Lower lobe of right lung (tissue), 2 donors: Measurements from ENCODE around the gene DENND2A. TPM values are rescaled to one million over a fixed set of nuclear protein-coding genes. Genes with fewer than 3 reads are reported as not detected.
"Not testable (repeated sequence)": the region's sequence is repeated elsewhere in the genome, so short reads cannot be mapped to it uniquely, and the experiment has no call there.

Source experiments
- ATAC-seq, 2 donors: fragments of 200-7000 bp; cut with Tn5 transposase; one replicate each; pipeline ENCODE4 v1.9.1; 2020 to 2022; ENCODE audit warnings: mild to moderate bottlenecking in 2 of 2, moderate library complexity in 2 of 2
- DNase-seq: peaks from one replicate; pipeline ENCODE4 v3.0.0-alpha.2; 2020
- H3K27ac ChIP-seq: fragments of 200-600 bp; one replicate; pipeline ENCODE4 v1.8.0; 2022
- H3K27me3 ChIP-seq: fragments of 200-600 bp; one replicate; pipeline ENCODE4 v1.8.0; 2022; ENCODE audit warnings: low read depth
- H3K36me3 ChIP-seq: fragments of 200-600 bp; one replicate; pipeline ENCODE4 v1.8.0; 2022; ENCODE audit warnings: mild to moderate bottlenecking
- H3K4me1 ChIP-seq: fragments of 200-600 bp; one replicate; pipeline ENCODE4 v1.8.0; 2022
- H3K4me3 ChIP-seq: fragments of 200-600 bp; one replicate; pipeline ENCODE4 v1.8.0; 2022; ENCODE audit warnings: mild to moderate bottlenecking
- H3K9me3 ChIP-seq: fragments of 200-600 bp; one replicate; pipeline ENCODE4 v1.8.0; 2022
- intact Hi-C: fragments of 100-400 bp; cut with DNase I; formaldehyde crosslinking; loops from one replicate; pipeline ENCODE4 v1.11.0; 2022
- total RNA-seq: library from RNA; stranded (reverse); fragmentation: NEBNext Ultra II Directional; extraction: Animal tissue kit (Norgen Biotek cat#: 25700); gene quantifications from one replicate; pipeline ENCODE4 v1.2.1, GENCODE V29; 2021
- TF ChIP-seq, protein P1 (sequence below): fragments of 200-600 bp; IDR thresholded peaks from one replicate; pipeline ENCODE4 v1.8.0; 2022; ENCODE audit warnings: antibody characterized with exemption, mild to moderate bottlenecking
- donor health status: DM: no; HTN: yes; CAD: no; lungs with severe emphysema.

The DENND2A gene
- total RNA-seq, 1 donor from 2014 or later = 19.0 TPM

DNA sequence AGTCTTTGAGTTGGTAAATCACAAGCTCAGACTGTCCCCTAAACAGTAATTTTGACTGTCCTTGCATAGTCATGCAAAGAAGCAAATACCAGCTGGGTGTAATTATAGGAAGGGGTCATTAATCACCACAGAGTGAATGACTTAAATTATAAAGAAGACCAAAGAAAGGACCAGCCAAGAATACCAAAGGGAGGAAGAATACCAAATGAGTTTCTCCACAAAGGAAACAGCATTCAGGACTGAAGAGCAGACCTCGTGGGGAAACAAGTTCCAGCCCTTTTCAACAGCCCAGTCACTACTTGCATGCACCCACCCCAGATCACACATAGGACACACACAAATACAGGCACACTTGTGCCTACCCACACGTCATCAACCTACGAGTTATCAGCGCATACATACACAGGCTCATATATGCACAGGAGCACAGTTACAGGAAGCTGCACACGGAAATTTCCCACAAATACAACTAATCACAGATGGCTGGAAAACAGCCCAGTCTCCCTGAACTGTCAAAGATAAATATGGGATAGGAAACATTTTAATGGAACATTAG is 77.6 kb downstream of the DENND2A start:
- no peak overlapping the region for H3K4me3 ChIP-seq
- H3K36me3 ChIP-seq = peaks cover 11% of the 10 kb centered on the region
- TF ChIP-seq, protein P1, sequence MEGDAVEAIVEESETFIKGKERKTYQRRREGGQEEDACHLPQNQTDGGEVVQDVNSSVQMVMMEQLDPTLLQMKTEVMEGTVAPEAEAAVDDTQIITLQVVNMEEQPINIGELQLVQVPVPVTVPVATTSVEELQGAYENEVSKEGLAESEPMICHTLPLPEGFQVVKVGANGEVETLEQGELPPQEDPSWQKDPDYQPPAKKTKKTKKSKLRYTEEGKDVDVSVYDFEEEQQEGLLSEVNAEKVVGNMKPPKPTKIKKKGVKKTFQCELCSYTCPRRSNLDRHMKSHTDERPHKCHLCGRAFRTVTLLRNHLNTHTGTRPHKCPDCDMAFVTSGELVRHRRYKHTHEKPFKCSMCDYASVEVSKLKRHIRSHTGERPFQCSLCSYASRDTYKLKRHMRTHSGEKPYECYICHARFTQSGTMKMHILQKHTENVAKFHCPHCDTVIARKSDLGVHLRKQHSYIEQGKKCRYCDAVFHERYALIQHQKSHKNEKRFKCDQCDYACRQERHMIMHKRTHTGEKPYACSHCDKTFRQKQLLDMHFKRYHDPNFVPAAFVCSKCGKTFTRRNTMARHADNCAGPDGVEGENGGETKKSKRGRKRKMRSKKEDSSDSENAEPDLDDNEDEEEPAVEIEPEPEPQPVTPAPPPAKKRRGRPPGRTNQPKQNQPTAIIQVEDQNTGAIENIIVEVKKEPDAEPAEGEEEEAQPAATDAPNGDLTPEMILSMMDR = no peak
- no peak overlapping the region for H3K27ac ChIP-seq
- DNase-seq (no peak), ATAC-seq (no peak)
- H3K4me1 ChIP-seq = peaks cover 7% of the 10 kb centered on the region
- intact Hi-C loops = no loop called here
- H3K9me3 ChIP-seq = no peaks in the 10 kb centered on the region
- no peaks in the 10 kb centered on the region for H3K27me3 ChIP-seq

DNA sequence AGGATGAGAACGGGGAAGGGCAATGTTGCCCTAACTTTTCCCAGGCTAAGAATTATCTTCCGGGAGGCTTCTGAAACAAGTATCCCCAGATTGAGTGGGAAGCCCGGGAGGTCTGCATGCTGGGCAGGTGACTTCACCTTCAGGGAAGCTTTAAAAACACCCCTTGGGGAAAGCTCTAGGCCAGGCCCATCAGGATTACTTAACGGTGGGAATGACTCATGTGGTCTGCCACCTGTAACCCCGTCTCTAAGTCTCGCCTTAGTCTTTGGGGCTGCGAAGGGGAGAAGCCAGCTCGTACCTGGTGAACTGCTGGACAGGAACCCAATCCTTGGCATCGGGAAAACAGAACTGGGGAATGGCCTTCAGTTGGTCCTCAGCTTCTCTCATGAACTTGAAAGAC is 81.2 kb downstream of the DENND2A start:
- intact Hi-C loops = no loop called here
- no peak overlapping the region for H3K4me3 ChIP-seq
- H3K27ac ChIP-seq = no peak overlapping the region
- no peak for DNase-seq
- H3K36me3 ChIP-seq = peaks cover 16% of the 10 kb centered on the region
- TF ChIP-seq, protein P1 = no peak
- no peaks in the 10 kb centered on the region for H3K27me3 ChIP-seq
- H3K4me1 ChIP-seq = no peaks in the 10 kb centered on the region
- no peak for ATAC-seq
- H3K9me3 ChIP-seq = no peaks in the 10 kb centered on the region

DNA sequence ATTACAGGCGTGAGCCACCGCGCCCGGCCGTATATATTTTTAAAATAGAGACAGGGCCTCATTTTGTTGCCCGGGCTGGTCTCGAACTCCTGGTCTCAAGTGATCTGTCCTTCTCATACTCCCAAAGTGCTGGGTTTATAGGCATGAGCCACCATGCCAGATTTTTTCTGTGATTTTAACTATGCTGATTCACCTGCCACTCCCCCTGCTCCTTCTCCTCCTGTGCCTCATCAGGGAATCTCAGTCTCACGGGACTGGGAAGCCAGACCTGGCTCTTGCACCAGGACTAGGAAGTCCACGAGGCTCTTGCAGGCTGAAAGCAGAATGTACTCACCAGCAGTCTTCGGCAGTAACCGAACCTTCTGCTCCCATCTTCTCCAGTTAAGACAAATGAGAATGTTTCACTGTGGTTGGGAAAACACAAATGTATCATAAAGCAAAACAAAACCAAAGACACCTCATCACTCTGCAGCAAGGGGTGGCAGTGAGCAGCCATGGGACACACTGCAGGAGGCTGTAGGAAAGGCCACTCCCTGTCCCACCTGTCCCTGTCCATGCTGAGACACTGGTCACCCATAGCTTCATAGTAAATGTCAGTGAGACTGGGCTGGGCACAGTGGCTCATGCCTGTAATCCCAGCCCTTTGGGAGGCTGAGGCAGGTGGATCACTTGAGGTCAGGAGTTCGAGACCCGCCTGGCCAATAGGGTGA is 82.6 kb downstream of the DENND2A start:
- intact Hi-C loops = no loop called here
- no peak for ATAC-seq

DNA sequence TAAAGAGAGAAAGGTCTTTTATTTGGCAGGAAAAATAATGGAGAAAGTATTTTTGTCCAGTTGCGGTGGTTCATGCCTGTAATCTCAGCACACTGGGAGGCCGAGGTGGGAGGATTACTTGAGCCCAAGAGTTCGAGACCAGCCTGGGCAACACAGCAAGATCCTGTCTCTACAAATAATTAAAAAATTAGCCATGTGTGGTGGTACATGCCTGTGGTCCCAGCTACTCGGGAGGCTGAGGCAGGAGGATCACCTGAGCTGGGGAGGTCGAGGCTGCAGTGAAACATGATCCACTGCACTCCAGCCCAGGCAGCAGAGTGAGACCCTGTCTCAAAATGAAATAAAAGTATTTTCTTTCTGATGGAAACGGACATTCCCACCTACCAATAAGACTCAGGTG is 83.5 kb downstream of the DENND2A start:
- ATAC-seq = no peak
- TF ChIP-seq, protein P1 = no peak
- Histone ChIP-seq H3K27me3 (no peaks in the 10 kb centered on the region), H3K9me3 (no peaks in the 10 kb centered on the region), H3K4me3 (no peak overlapping the region), H3K36me3 (peaks cover 18% of the 10 kb centered on the region), H3K27ac (no peak overlapping the region), H3K4me1 (no peaks in the 10 kb centered on the region)
- intact Hi-C loops = no loop called here
- no peak for DNase-seq

More for the DNA sequence above, 82.6 kb downstream of the DENND2A start:
- H3K27ac ChIP-seq = no peak overlapping the region
- peaks cover 18% of the 10 kb centered on the region for H3K36me3 ChIP-seq
- TF ChIP-seq, protein P1 = no peak
- H3K9me3 ChIP-seq = no peaks in the 10 kb centered on the region
- no peaks in the 10 kb centered on the region for H3K27me3 ChIP-seq
- no peaks in the 10 kb centered on the region for H3K4me1 ChIP-seq
- H3K4me3 ChIP-seq = no peak overlapping the region
- no peak for DNase-seq

DNA sequence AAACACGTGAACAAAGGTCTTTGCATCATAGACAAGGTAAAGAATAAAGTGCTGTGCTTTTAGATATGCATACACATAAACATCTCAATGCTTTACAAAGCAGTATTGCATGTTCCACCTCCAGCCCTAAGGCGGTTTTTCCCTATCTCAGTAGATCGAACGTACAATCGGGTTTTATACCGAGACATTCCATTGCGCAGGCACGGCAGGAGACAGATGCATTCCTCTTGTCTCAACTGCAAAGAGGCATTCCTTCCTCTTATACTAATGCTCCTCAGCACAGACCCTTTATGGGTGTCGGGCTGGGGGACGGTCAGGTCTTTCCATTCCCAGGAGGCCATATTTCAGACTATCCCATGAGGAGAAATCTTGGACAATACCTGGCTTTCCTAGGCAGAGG is 87.4 kb downstream of the DENND2A start:
- H3K9me3 ChIP-seq, H3K27me3 ChIP-seq, H3K27ac ChIP-seq, ATAC-seq, H3K4me1 ChIP-seq, H3K36me3 ChIP-seq, H3K4me3 ChIP-seq, intact Hi-C loops, DNase-seq: not testable (repeated sequence)

DNA sequence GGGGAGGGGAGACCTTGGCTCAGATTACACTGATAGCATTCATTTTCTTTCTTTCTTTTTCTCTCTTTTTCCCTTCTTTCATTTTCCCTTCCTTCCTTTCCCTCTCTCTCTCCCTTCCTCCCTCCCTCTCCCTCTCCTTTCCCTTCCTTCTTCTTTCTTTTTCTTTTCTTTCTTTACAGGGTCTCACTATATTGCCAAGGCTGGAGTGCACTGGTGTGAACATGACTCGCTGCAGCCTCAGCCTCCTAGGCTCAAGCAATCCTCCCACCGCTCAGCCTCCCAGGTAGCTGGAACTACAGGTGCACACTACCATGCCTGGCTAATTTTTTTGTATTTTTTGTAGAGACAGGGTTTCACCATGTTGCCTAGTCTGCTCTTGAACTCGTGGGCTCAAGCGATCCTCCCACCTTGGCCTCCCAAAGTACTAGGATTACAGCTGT is 88.4 kb downstream of the DENND2A start:
- Histone ChIP-seq H3K27ac (no peak overlapping the region), H3K36me3 (peaks cover 4% of the 10 kb centered on the region), H3K4me3 (no peak overlapping the region), H3K4me1 (no peaks in the 10 kb centered on the region), H3K27me3 (no peaks in the 10 kb centered on the region), H3K9me3 (no peaks in the 10 kb centered on the region)
- TF ChIP-seq, protein P1 = no peak
- ATAC-seq (no peak), DNase-seq (no peak)
- intact Hi-C loops = no loop called here
